Prostate gland (tissue), 2 donors: ENCODE results near the gene IRF4. TPM values are rescaled to one million over a fixed set of nuclear protein-coding genes. Genes with fewer than 3 reads are reported as not detected.

Source experiments
- DNase-seq: peaks from one replicate; pipeline ENCODE4 v3.0.0-alpha.2; 2019; ENCODE audit warnings: low spot score
- H3K27ac ChIP-seq, 2 donors: fragments of 200-600 bp; sonication (generic); 2 replicates each; pipeline ENCODE4 v1.5.1; 2017 to 2019
- H3K27me3 ChIP-seq: fragments of 200-600 bp; sonication (generic); replicated peaks from 2 replicates; pipeline ENCODE4 v1.5.1; 2019; ENCODE audit not compliant: insufficient read depth
- H3K36me3 ChIP-seq, 2 donors: fragments of 200-600 bp; sonication (generic); 1 replicate in 1 of 2; 2 replicates in 1 of 2; pipeline versions ENCODE4 v1.5.1 to v1.8.1; 2017 to 2019
- H3K4me1 ChIP-seq: fragments of 200-600 bp; sonication (generic); replicated peaks from 2 replicates; pipeline ENCODE4 v1.5.1; 2019
- H3K4me3 ChIP-seq, 2 donors: fragments of 200-600 bp; sonication (generic); 2 replicates each; pipeline ENCODE4 v1.5.1; 2017 to 2019
- H3K9me3 ChIP-seq: fragments of 200-600 bp; sonication (generic); 2 replicates; pipeline ENCODE4 v1.5.1; 2017
- POLR2A ChIP-seq: fragments of 450-650 bp; IDR thresholded peaks from one replicate; pipeline ENCODE4 v1.6.1; 2016; ENCODE audit warnings: antibody characterized with exemption, mild to moderate bottlenecking
- POLR2AphosphoS5 ChIP-seq: sonication (generic); formaldehyde crosslinking; IDR thresholded peaks from one replicate; pipeline ENCODE4 v1.6.1; 2017; ENCODE audit warnings: antibody characterized with exemption
- WGBS: methylation state at CpG from one replicate; pipeline ENCODE4 v1.1.5; 2018; 5-methylcytosine and 5-hydroxymethylcytosine counted together
- intact Hi-C: fragments of 100-400 bp; cut with DNase I; formaldehyde crosslinking; loops from one replicate; pipeline ENCODE4 v1.14.2; 2022
- total RNA-seq, 2 donors: library from RNA; depleted of rRNA; stranded (reverse); fragments of >200 nt; gene quantifications; one replicate each; pipeline ENCODE4 v1.1.0, GENCODE V29; 2016
- TF ChIP-seq, protein P1 (sequence below), 4 experiments: fragments of 200-600 bp in 2 of 4; fragments of 450-650 bp in 2 of 4; sonication (generic) in 2 of 4; IDR thresholded peaks; 1 replicate in 3 of 4; 2 replicates in 1 of 4; pipeline ENCODE4 v1.5.1; 2016 to 2019; ENCODE audit warnings: antibody characterized with exemption in 4 of 4, mild to moderate bottlenecking in 2 of 4, moderate library complexity in 2 of 4

Gene IRF4
- total RNA-seq, 2 donors from 2014 or later: 0.77 to 1.6 TPM

DNA sequence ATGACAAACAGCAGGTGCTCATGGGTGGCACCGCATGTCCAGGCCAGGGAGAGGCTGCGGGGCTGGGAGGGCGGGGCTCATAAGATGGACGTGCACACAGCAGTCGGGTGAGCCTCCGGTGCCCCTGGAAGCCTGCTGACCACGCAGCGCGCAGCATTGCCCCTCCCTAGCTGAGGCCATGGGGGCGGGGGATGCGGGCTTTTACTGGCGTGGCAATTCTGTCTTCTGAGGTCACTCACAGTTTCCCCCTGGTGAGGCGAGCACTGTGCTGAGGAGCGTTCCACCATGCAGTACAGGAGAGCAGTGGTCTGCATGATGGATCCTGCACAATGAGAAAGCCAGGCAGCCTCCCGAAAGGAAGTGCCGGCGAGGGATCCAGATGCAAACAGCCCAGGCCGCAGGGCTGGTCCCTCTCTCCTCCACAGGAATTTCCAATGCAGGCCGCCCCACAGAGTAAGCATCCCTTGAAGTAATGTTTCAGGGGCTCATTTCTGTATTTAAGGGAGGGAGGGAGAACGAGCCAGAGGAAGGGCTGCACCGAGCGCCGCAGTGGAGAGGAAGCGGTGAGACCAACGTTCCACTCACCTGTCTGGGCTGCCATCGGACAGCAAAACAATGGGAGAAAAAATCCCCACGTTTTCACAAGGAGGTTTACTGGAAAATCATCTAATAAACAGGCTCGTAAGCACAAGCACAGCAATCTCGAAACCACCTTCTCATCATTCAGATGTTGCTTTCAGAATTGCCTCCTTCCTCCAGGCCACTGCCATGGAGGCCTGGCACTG, 56.0 kb downstream of the IRF4 start:
- Histone ChIP-seq H3K27me3 (no peaks in the 10 kb centered on the region), H3K4me3 (no peak overlapping the region), H3K36me3 (no peaks in the 10 kb centered on the region), H3K4me1 (no peaks in the 10 kb centered on the region), H3K9me3 (no peaks in the 10 kb centered on the region), H3K27ac (no peak overlapping the region)
- no peak for DNase-seq
- WGBS: 65% methylated on average over 29 of the region's 29 CpGs
- TF ChIP-seq POLR2AphosphoS5 (no peak), POLR2A (no peak)
- TF ChIP-seq, protein P1, sequence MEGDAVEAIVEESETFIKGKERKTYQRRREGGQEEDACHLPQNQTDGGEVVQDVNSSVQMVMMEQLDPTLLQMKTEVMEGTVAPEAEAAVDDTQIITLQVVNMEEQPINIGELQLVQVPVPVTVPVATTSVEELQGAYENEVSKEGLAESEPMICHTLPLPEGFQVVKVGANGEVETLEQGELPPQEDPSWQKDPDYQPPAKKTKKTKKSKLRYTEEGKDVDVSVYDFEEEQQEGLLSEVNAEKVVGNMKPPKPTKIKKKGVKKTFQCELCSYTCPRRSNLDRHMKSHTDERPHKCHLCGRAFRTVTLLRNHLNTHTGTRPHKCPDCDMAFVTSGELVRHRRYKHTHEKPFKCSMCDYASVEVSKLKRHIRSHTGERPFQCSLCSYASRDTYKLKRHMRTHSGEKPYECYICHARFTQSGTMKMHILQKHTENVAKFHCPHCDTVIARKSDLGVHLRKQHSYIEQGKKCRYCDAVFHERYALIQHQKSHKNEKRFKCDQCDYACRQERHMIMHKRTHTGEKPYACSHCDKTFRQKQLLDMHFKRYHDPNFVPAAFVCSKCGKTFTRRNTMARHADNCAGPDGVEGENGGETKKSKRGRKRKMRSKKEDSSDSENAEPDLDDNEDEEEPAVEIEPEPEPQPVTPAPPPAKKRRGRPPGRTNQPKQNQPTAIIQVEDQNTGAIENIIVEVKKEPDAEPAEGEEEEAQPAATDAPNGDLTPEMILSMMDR (IDR thresholded peaks at IDR 0.05): no peak
- intact Hi-C loops: no loop called here

DNA sequence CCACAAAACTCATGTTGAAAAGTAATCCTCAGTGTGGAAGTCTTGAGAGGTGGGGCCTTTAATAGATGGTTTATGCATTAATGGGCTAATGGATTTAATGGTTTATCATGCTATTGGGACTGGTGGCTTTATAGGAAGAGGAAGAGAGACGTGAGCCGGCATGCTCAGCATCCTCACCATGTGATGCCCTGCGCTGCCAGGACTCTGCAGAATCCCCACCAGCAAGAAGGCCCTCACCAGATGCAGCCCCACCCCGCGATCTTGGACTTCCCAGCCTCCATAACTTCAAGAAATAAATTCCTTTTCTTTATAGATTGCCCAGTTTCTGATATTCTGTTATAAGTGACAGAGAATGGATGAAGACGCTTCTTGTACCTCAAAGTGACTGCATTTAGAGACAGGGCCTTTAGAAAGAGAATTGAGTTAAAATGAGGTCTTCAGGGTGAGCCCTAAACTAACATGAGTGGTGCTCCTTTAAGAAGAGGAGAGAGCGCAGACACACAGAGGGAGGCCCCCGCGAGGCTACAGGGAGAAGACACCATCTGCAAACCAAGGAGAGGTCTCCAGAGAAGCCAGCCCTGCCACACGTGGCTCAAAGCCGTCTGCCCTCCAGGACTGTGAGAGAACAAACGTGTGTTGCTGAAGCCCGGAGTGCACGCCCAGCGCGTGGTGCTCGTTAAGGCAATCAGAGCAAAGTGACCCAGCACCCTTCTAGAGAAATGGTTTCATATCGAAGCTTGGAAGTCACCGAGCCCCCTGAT, 56.9 kb downstream of the IRF4 start:
- no peak for DNase-seq
- H3K36me3 ChIP-seq: no peaks in the 10 kb centered on the region
- no peaks in the 10 kb centered on the region for H3K9me3 ChIP-seq
- no peak overlapping the region for H3K27ac ChIP-seq
- TF ChIP-seq POLR2AphosphoS5 (no peak), POLR2A (no peak)
- TF ChIP-seq, protein P1 (IDR thresholded peaks at IDR 0.05): no peak
- intact Hi-C loops: no loop called here
- no peaks in the 10 kb centered on the region for H3K27me3 ChIP-seq
- no peak overlapping the region for H3K4me3 ChIP-seq
- 90% methylated on average over 19 of the region's 19 CpGs for WGBS
- H3K4me1 ChIP-seq: no peaks in the 10 kb centered on the region

DNA sequence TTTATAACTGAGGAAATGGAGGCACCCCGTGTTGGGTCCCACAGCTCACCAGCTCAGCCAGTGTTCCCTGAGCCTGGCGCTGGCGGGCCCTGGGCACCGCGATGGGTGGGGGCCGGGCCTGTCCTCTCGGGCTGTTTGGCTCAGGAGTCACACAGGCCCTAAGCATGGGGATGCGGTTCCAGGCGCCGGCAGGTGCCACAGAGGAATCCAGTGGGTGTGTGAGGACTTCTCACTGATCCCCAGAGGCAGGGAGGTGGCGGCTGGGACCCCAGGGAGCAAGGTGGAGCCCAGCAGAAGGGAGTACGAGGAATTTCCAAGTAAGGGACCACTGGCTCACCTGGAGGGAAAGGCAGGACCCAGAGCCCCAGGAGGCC, 57.5 kb downstream of the IRF4 start:
- TF ChIP-seq POLR2AphosphoS5 (no peak), POLR2A (no peak)
- TF ChIP-seq, protein P1 (IDR thresholded peaks at IDR 0.05): no peak
- H3K9me3 ChIP-seq: no peaks in the 10 kb centered on the region
- DNase-seq: no peak
- WGBS: 93% methylated on average over 10 of the region's 12 CpGs
- no peaks in the 10 kb centered on the region for H3K27me3 ChIP-seq
- no peaks in the 10 kb centered on the region for H3K36me3 ChIP-seq
- H3K4me3 ChIP-seq: no peak overlapping the region
- no peak overlapping the region for H3K27ac ChIP-seq
- no peaks in the 10 kb centered on the region for H3K4me1 ChIP-seq
- intact Hi-C loops: no loop called here

DNA sequence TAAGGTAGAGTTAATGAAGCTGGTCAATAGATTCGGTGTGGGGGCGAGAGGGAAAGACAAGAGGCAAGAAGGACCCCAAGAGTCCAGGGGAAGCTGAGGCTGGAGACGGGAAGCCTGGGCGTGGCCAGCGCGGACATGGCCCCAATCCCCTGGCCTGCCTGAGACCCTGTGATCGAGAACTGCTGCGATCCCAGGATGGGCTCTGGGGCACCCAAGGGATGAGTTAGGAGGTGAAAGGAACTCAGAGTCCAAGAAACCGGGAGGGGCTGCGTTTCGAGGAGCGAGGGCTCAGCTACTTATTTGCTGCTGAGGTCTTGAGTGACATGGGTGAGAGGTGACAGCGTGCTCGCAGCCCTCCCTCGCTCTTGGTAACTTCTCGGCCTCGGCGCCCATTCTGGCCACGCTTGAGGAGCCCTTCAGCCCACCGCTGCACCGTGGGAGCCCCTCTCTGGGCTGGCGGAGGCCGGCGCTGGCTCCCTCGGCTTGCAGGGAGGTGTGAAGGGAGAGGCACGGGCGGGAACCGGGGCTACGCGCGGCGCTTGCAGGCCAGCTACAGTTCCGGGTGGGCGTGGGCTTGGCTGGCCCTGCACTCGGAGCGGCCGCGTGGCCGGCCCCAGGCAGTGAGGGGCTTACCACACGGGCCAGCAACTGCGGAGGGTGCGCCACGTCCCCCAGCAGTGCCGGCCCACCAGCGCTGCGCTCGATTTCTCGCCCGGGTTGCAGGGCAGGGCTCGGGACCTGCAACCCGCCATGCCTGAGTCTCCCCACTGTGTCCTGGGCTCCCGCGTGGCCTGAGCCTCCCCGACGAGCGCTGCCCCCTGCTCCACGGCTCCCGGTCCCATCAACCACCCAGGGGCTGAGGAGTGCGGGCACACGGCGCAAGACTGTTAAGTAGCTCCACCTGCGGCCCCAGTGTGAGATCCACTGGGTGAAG, 58.2 kb downstream of the IRF4 start:
- H3K4me3 ChIP-seq: no peak overlapping the region
- no peaks in the 10 kb centered on the region for H3K36me3 ChIP-seq
- TF ChIP-seq POLR2A (no peak), POLR2AphosphoS5 (no peak)
- TF ChIP-seq, protein P1 (IDR thresholded peaks at IDR 0.05): no peak
- no peak for DNase-seq
- H3K27ac ChIP-seq: no peak overlapping the region
- H3K27me3 ChIP-seq: no peaks in the 10 kb centered on the region
- no peaks in the 10 kb centered on the region for H3K4me1 ChIP-seq
- no peaks in the 10 kb centered on the region for H3K9me3 ChIP-seq
- intact Hi-C loops: no loop called here
- 96% methylated on average over 60 of the region's 62 CpGs for WGBS
